Thoracic aorta (tissue), 2 donors: ENCODE data around the gene FAM117B. TPM values are rescaled to one million over a fixed set of nuclear protein-coding genes. Genes with fewer than 3 reads are reported as not detected.

Experiments
- ATAC-seq: fragments of 150-250 bp; one replicate; pipeline ENCODE4 v1.8.0; 2017; ENCODE audit warnings: low read depth; ENCODE audit not compliant: insufficient number of reproducible peaks, low FRiP score
- DNase-seq: peaks from one replicate; pipeline ENCODE4 v3.0.0-alpha.2; 2020; ENCODE audit warnings: low spot score
- H3K27ac ChIP-seq, 2 donors: fragments of 200-600 bp; sonication (generic); 1 replicate in 1 of 2; 2 replicates in 1 of 2; pipeline ENCODE4 v1.5.1; 2016; ENCODE audit warnings: mild to moderate bottlenecking in 2 of 2, moderate library complexity in 2 of 2
- H3K27me3 ChIP-seq: fragments of 200-600 bp; sonication (generic); replicated peaks from 2 replicates; pipeline ENCODE4 v1.6.0; 2016; ENCODE audit warnings: mild to moderate bottlenecking; ENCODE audit not compliant: insufficient read depth
- H3K36me3 ChIP-seq: fragments of 200-600 bp; sonication (generic); one replicate; pipeline ENCODE4 v1.5.1; 2016
- H3K4me1 ChIP-seq, 2 donors: fragments of 200-600 bp; sonication (generic); 1 replicate in 1 of 2; 2 replicates in 1 of 2; pipeline versions ENCODE4 v1.5.1 to v1.6.0; 2016; ENCODE audit warnings: low read depth in 2 of 2, mild to moderate bottlenecking in 1 of 2; ENCODE audit not compliant: control insufficient read depth in 1 of 2
- H3K4me3 ChIP-seq: fragments of 200-600 bp; sonication (generic); 2 replicates; pipeline ENCODE4 v1.5.1; 2016; ENCODE audit warnings: mild to moderate bottlenecking
- H3K9me3 ChIP-seq: fragments of 200-600 bp; sonication (generic); 2 replicates; pipeline ENCODE4 v1.5.1; 2016
- total RNA-seq, 2 donors: library from RNA; depleted of rRNA; stranded (reverse); fragments of >200 nt; gene quantifications; one replicate each; pipeline versions ENCODE4 v1.1.0 to v1.2.3, GENCODE V29; 2016
- TF ChIP-seq, protein P1 (sequence below): fragments of 200-600 bp; sonication (generic); IDR thresholded peaks from one replicate; pipeline ENCODE4 v1.5.1; 2019; ENCODE audit warnings: antibody characterized with exemption

Gene FAM117B
- total RNA-seq, 2 donors from 2014 or later = 5.3 to 5.6 TPM

DNA sequence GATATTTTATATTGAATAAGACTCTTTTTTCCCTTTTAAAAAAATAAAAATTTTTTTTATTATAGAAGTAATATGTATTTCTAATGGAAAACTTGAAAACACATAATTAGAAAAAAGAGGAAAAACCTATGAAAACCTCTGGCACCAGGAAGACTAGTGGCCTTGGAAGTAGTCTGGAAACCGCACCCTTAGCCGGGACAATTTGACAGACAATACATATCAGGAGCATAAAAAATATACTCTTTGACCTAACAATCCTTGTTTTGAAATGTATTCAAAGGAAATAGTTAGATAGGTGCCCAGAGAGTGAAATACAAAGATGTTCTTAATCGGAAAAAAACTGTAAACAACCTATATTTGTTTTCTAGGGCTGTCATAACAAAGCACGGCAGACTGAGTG is 34.9 kb upstream of the FAM117B start:
- H3K4me3 ChIP-seq = no peak overlapping the region
- TF ChIP-seq, protein P1, sequence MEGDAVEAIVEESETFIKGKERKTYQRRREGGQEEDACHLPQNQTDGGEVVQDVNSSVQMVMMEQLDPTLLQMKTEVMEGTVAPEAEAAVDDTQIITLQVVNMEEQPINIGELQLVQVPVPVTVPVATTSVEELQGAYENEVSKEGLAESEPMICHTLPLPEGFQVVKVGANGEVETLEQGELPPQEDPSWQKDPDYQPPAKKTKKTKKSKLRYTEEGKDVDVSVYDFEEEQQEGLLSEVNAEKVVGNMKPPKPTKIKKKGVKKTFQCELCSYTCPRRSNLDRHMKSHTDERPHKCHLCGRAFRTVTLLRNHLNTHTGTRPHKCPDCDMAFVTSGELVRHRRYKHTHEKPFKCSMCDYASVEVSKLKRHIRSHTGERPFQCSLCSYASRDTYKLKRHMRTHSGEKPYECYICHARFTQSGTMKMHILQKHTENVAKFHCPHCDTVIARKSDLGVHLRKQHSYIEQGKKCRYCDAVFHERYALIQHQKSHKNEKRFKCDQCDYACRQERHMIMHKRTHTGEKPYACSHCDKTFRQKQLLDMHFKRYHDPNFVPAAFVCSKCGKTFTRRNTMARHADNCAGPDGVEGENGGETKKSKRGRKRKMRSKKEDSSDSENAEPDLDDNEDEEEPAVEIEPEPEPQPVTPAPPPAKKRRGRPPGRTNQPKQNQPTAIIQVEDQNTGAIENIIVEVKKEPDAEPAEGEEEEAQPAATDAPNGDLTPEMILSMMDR = no peak
- ATAC-seq = no peak
- no peaks in the 10 kb centered on the region for H3K27me3 ChIP-seq
- no peaks in the 10 kb centered on the region for H3K4me1 ChIP-seq
- H3K36me3 ChIP-seq = no peaks in the 10 kb centered on the region
- no peak overlapping the region for H3K27ac ChIP-seq
- no peaks in the 10 kb centered on the region for H3K9me3 ChIP-seq
- no peak for DNase-seq

DNA sequence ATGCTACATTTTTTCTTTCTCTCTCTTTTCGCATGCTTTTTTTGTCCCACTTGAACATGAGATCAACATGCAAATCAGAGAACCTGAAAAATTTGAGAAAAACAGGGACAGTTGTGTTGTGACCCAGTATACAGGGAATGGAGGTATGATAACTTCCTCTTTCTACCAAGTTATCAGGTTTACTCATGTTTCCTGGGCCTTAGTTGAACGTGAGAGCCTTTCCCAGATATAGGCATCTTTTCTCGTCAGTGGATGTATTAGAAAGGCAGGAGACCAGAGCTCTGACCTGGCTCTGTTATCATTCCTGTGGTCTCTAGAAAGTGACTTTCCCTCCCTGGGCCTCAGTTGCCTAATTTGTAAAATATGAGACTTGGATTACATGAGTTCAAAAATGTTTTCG is 30.1 kb upstream of the FAM117B start:
- no peak overlapping the region for H3K4me3 ChIP-seq
- no peaks in the 10 kb centered on the region for H3K27me3 ChIP-seq
- DNase-seq = no peak
- H3K36me3 ChIP-seq = no peaks in the 10 kb centered on the region
- no peak overlapping the region for H3K27ac ChIP-seq
- ATAC-seq = no peak
- H3K9me3 ChIP-seq = no peaks in the 10 kb centered on the region
- H3K4me1 ChIP-seq = peaks cover under 1 to 2% of the 10 kb centered on the region in 2 donors
- TF ChIP-seq, protein P1 = no peak

DNA sequence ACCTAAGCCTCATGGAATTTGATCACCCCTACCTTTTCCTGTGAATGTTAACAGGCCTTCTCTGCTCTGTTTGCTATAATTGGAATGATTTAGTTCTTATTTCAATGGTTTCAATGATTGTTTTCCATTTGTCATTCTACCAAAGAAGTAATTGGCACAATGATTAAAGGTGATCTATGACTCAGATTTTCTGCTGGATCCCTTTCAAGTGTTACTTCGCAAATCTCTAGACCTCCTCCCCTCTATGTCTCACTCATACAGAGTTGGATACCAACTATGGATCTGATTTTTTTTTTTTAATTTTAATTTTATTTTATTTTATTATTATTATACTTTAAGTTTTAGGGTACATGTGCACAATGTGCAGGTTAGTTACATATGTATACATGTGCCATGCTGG is 29.6 kb upstream of the FAM117B start:
- no peak overlapping the region for H3K27ac ChIP-seq
- H3K4me1 ChIP-seq = peaks cover 4 to 5% of the 10 kb centered on the region in 2 donors
- TF ChIP-seq, protein P1 = no peak
- no peak overlapping the region for H3K4me3 ChIP-seq
- H3K36me3 ChIP-seq = no peaks in the 10 kb centered on the region
- DNase-seq = no peak
- H3K9me3 ChIP-seq = no peaks in the 10 kb centered on the region
- H3K27me3 ChIP-seq = no peaks in the 10 kb centered on the region
- ATAC-seq = no peak

DNA sequence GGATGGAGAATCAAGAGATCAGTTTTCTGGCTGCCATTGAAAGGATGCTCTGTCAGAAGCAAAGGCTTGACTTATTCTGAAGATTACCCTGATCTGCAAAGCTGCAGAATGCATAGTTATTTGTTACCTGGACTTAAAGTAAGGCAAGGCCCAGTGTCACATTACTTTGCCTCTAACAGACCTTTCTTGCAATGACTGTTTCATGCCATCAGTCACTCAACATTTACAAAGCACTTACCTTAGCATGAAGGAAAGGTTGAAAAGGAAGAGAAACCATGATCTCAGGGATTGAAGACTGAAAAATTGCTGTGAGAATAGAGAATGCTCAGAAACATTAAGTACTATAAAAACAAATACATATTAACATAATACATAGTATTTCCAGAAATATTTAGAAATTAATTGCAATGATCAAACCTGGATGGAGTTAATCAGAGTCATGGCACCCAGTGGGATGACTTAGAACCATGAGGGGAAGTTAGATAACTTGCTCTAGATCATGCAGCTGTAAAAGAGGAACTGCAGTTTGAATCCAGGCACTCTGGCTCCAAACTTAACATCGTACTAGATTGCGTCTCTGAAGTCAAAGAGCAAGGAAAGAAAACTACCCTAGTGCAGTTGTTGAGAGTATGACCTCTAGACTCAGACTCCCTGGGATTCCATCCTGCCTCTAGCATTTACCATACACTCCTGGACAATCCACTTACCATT is 26.5 kb upstream of the FAM117B start:
- TF ChIP-seq, protein P1 = no peak
- Histone ChIP-seq H3K4me1 (peaks cover 4 to 10% of the 10 kb centered on the region in 2 donors), H3K27ac (no peak overlapping the region), H3K9me3 (no peaks in the 10 kb centered on the region), H3K4me3 (no peak overlapping the region), H3K36me3 (no peaks in the 10 kb centered on the region), H3K27me3 (no peaks in the 10 kb centered on the region)
- ATAC-seq (no peak), DNase-seq (no peak)

DNA sequence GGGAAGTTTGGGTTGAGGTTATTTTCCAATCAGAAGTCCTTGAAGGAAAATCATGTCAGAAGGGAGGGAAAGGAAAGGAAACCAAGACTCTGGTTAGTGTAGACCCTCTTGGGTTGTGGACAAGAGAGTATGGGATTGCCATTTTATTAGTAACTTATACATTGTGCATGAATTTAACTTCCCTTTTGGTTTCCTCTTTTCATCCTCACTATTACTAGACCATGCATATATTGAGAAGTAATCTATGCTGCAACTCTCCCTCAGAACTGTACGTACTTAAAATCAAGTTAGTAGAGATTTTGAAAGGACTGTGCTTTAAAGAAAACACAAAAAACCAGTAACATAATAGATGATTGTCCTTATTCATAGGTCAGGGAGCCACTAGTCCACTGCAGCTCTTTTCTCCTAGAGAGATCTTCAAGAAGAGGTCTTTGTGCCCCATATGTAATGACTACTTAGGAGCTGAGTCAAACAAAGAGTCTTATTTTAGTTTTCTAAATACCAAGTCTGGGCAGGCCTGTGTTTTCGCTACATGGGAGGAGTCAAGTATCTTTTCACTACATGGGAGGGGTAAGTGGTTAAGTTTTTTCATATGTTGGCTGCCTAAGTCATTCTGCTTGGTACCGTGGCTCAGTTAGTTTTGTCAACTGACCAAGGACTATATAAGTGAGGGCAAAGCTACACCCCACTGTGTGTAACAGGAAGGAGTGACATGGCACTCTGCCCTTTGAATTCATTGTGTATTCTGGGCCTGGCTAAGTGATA is 25.2 kb upstream of the FAM117B start:
- Histone ChIP-seq H3K9me3 (no peaks in the 10 kb centered on the region), H3K27ac (peak overlapping the region in 1 of 2 donors; percentile 30), H3K4me3 (no peak overlapping the region), H3K36me3 (no peaks in the 10 kb centered on the region), H3K4me1 (peaks cover 4 to 10% of the 10 kb centered on the region in 2 donors), H3K27me3 (no peaks in the 10 kb centered on the region)
- TF ChIP-seq, protein P1 = no peak
- DNase-seq (no peak), ATAC-seq (no peak)
